Fibroblast of mammary gland (primary cell): ENCODE results near the gene USP25.

ENCODE experiments used
- DNase-seq: peaks from one replicate; pipeline ENCODE4 v3.0.0-alpha.2; 2010; ENCODE audit warnings: low read depth
- H3K4me3 ChIP-seq: 2 replicates; pipeline ENCODE4 v1.5.1; 2011; ENCODE audit warnings: low read depth, mild to moderate bottlenecking, low read length, moderate library complexity; ENCODE audit not compliant: control insufficient read depth
- TF ChIP-seq, protein P1 (sequence below): conservative IDR thresholded peaks from 2 replicates; pipeline ENCODE4 v1.5.1; 2011; ENCODE audit warnings: low read depth, low read length, inconsistent platforms; ENCODE audit not compliant: control insufficient read depth, insufficient read depth

Gene USP25

GRCh38 chr21:15766952-15767603 is 37.3 kb downstream of the USP25 start:
- TF ChIP-seq, protein P1, sequence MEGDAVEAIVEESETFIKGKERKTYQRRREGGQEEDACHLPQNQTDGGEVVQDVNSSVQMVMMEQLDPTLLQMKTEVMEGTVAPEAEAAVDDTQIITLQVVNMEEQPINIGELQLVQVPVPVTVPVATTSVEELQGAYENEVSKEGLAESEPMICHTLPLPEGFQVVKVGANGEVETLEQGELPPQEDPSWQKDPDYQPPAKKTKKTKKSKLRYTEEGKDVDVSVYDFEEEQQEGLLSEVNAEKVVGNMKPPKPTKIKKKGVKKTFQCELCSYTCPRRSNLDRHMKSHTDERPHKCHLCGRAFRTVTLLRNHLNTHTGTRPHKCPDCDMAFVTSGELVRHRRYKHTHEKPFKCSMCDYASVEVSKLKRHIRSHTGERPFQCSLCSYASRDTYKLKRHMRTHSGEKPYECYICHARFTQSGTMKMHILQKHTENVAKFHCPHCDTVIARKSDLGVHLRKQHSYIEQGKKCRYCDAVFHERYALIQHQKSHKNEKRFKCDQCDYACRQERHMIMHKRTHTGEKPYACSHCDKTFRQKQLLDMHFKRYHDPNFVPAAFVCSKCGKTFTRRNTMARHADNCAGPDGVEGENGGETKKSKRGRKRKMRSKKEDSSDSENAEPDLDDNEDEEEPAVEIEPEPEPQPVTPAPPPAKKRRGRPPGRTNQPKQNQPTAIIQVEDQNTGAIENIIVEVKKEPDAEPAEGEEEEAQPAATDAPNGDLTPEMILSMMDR: no peak
- no peak for DNase-seq
- no peak overlapping the region for H3K4me3 ChIP-seq

DNA sequence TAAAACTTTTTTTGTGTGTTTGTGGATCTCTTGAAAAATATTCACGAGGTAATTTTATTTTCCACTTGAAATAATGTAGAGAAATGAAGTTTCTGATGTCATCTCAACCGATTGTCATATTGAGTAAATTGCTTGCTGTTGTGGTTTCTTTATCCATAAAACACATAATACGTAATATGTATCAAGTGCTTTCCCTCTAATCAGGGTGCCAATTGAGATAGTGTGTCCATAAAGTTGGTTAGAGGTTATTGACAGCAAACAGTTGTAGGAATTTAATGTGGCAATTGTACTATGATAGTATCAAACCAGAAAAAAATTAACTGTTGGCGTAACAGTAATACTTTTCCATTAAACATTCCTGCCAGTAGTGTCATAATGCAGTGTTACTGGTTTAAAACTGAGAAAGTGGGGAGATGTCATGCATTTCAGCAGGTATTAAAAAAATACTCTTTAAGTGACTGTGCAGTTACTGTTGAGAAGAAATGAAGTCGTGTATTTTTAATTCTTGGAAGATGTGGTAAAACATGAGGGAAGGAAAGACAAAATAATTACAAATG is 38.3 kb downstream of the USP25 start:
- no peak overlapping the region for H3K4me3 ChIP-seq
- TF ChIP-seq, protein P1: no peak
- no peak for DNase-seq

DNA sequence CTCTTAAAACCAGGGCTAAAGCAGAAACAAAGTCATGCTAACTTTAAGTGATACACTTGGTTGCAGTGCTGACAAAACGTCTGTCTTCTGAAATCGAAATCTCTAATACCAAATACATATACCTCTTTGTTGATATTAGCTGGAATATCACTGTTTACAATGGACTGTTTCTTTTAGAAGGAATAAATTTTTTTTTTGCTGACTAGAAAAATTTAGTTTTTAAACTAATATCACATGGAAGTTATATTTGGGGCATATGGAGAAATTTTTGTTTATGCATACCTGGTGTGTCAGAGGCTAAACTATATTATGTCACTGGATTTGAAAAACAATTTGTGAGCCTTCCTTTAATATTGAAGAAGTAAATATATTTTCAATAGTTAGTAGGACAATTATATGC is 39.1 kb downstream of the USP25 start:
- TF ChIP-seq, protein P1: no peak
- no peak for DNase-seq
- H3K4me3 ChIP-seq: no peak overlapping the region

- no peak overlapping the region for H3K4me3 ChIP-seq
- TF ChIP-seq, protein P1: no peak
- no peak for DNase-seq
Measured at GRCh38 chr21:15771311-15771710, 41.5 kb downstream of the USP25 start.

- no peak for DNase-seq
- TF ChIP-seq, protein P1: no peak
- H3K4me3 ChIP-seq: no peak overlapping the region
Measured at GRCh38 chr21:15772654-15773053, 42.9 kb downstream of the USP25 start.

DNA sequence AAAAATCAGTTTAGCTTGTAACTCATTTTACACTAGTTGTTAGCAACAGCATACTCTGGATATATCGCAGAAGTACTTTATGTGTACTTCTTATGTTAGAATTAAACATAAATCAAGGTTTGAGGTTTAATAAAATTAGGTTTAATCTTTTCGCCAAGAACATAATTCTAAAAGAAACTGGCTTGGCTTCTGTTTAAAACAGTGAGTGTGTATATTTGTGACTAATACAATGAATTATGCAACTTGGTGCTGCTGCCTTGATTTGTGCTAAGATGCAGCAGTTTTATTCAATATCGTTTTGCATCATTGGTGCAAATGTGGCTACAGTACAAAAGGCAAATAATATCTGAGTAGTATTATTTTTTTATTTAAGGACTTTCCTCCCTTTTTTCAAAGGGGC is 44.8 kb downstream of the USP25 start:
- TF ChIP-seq, protein P1: no peak
- H3K4me3 ChIP-seq: no peak overlapping the region
- DNase-seq: peak; percentile 79
